Tibial nerve (tissue), 4 donors: ENCODE results near the gene VWC2L. TPM values are rescaled to one million over a fixed set of nuclear protein-coding genes. Genes with fewer than 3 reads are reported as not detected.

Experiments used
- DNase-seq, 2 donors: peaks; one replicate each; pipeline ENCODE4 v3.0.0-alpha.2; 2019; ENCODE audit warnings: low spot score in 2 of 2
- H3K27ac ChIP-seq, 4 donors: fragments of 200-600 bp; sonication (generic) in 3 of 4; one replicate each; pipeline ENCODE4 v1.5.1; 2017 to 2019; ENCODE audit warnings: mild to moderate bottlenecking in 1 of 4
- H3K27me3 ChIP-seq, 2 donors: fragments of 200-600 bp; sonication (generic) in 1 of 2; one replicate each; pipeline versions ENCODE4 v1.5.1 to v1.6.0; 2017 to 2019
- H3K36me3 ChIP-seq, 3 donors: fragments of 200-600 bp; sonication (generic); one replicate each; pipeline ENCODE4 v1.5.1; 2018 to 2019
- H3K4me1 ChIP-seq, 4 donors: fragments of 200-600 bp; sonication (generic) in 3 of 4; one replicate each; pipeline ENCODE4 v1.5.1; 2017 to 2019
- H3K4me3 ChIP-seq, 4 donors: fragments of 200-600 bp; sonication (generic) in 3 of 4; one replicate each; pipeline ENCODE4 v1.5.1; 2017 to 2019; ENCODE audit warnings: mild to moderate bottlenecking in 1 of 4, moderate library complexity in 1 of 4
- H3K9me3 ChIP-seq, 4 donors: fragments of 200-600 bp; sonication (generic) in 3 of 4; one replicate each; pipeline ENCODE4 v1.5.1; 2017 to 2019
- CTCF ChIP-seq, 5 experiments: fragments of 200-600 bp in 3 of 5; fragments of 450-650 bp in 2 of 5; sonication (generic) in 3 of 5; IDR thresholded peaks; one replicate each; pipeline ENCODE4 v1.5.1; 2016 to 2019; ENCODE audit warnings: antibody characterized with exemption in 5 of 5, mild to moderate bottlenecking in 3 of 5, moderate library complexity in 2 of 5
- EP300 ChIP-seq, 2 donors: sonication (generic); formaldehyde crosslinking; IDR thresholded peaks; one replicate each; pipeline ENCODE4 v1.6.1; 2017; ENCODE audit warnings: antibody characterized with exemption in 2 of 2, mild to moderate bottlenecking in 1 of 2
- POLR2A ChIP-seq, 2 donors: fragments of 450-650 bp; IDR thresholded peaks; one replicate each; pipeline ENCODE4 v1.6.1; 2017; ENCODE audit warnings: antibody characterized with exemption in 2 of 2, mild to moderate bottlenecking in 2 of 2, moderate library complexity in 2 of 2
- WGBS, 2 donors: methylation state at CpG; one replicate each; pipeline ENCODE4 v1.1.5; 2018; 5-methylcytosine and 5-hydroxymethylcytosine counted together
- total RNA-seq, 4 donors: library from RNA; depleted of rRNA; stranded (reverse); fragments of >200 nt; gene quantifications; one replicate each; pipeline ENCODE4 v1.1.0, GENCODE V29; 2016

The VWC2L gene
- total RNA-seq, 4 donors from 2014 or later, result not detected

GRCh38 chr2:214607051-214607450 lies 196.2 kb downstream of the VWC2L start:
- no peaks in the 10 kb centered on the region for H3K4me1 ChIP-seq
- no peaks in the 10 kb centered on the region for H3K36me3 ChIP-seq
- no peak overlapping the region for H3K4me3 ChIP-seq
- no peak for DNase-seq
- H3K27me3 ChIP-seq, result no peaks in the 10 kb centered on the region
- WGBS, 2 donors, result 86 to 87% methylated on average over 4 of the region's 4 CpGs
- TF ChIP-seq EP300 (IDR thresholded peaks at IDR 0.05) (no peak), CTCF (IDR thresholded peaks at IDR 0.05) (no peak), POLR2A (IDR thresholded peaks at IDR 0.05) (no peak)
- H3K27ac ChIP-seq, result no peak overlapping the region
- H3K9me3 ChIP-seq, result no peaks in the 10 kb centered on the region

GRCh38 chr2:214611015-214611414 lies 200.2 kb downstream of the VWC2L start:
- TF ChIP-seq EP300 (IDR thresholded peaks at IDR 0.05) (no peak), POLR2A (IDR thresholded peaks at IDR 0.05) (no peak), CTCF (IDR thresholded peaks at IDR 0.05) (no peak)
- DNase-seq, result no peak
- 78% methylated on average over 1 of the region's 1 CpG for WGBS, 2 donors
- H3K4me1 ChIP-seq, result no peaks in the 10 kb centered on the region
- no peak overlapping the region for H3K27ac ChIP-seq
- H3K9me3 ChIP-seq, result peaks cover 0 to 4% (median 0%) of the 10 kb centered on the region in 4 donors
- no peaks in the 10 kb centered on the region for H3K36me3 ChIP-seq
- H3K4me3 ChIP-seq, result no peak overlapping the region
- no peaks in the 10 kb centered on the region for H3K27me3 ChIP-seq

- Histone ChIP-seq H3K36me3 (no peaks in the 10 kb centered on the region), H3K27me3 (no peaks in the 10 kb centered on the region), H3K4me1 (no peaks in the 10 kb centered on the region), H3K4me3 (no peak overlapping the region), H3K27ac (no peak overlapping the region), H3K9me3 (no peaks in the 10 kb centered on the region)
- DNase-seq, result no peak
- no peak for TF ChIP-seq POLR2A (IDR thresholded peaks at IDR 0.05)
- TF ChIP-seq CTCF (IDR thresholded peaks at IDR 0.05), result no peak
- no peak for TF ChIP-seq EP300 (IDR thresholded peaks at IDR 0.05)
- 83 to 94% methylated on average over 3 of the region's 3 CpGs for WGBS, 2 donors
These were observed 213.4 kb downstream of the VWC2L start for GRCh38 chr2:214624166-214624760.

GRCh38 chr2:214628091-214628490 lies 217.2 kb downstream of the VWC2L start:
- TF ChIP-seq CTCF (IDR thresholded peaks at IDR 0.05) (no peak), POLR2A (IDR thresholded peaks at IDR 0.05) (no peak), EP300 (IDR thresholded peaks at IDR 0.05) (no peak)
- no peak for DNase-seq
- Histone ChIP-seq H3K36me3 (no peaks in the 10 kb centered on the region), H3K9me3 (no peaks in the 10 kb centered on the region), H3K27me3 (no peaks in the 10 kb centered on the region), H3K27ac (no peak overlapping the region), H3K4me1 (no peaks in the 10 kb centered on the region), H3K4me3 (no peak overlapping the region)
- 70 to 81% methylated on average over 2 of the region's 2 CpGs for WGBS, 2 donors
